Thyroid gland (tissue), 4 donors: ENCODE measurements around the gene CCDC97.

Experiments used
- CTCF ChIP-seq, 6 experiments: fragments of 200-600 bp in 3 of 6; fragments of 450-650 bp in 3 of 6; sonication (generic) in 3 of 6; IDR thresholded peaks; one replicate each; pipeline ENCODE4 v1.5.1; 2016 to 2019; ENCODE audit warnings: antibody characterized with exemption in 6 of 6, mild to moderate bottlenecking in 2 of 6, inconsistent platforms in 1 of 6, moderate library complexity in 1 of 6
- POLR2A ChIP-seq, 2 donors: fragments of 450-650 bp; IDR thresholded peaks; one replicate each; pipeline ENCODE4 v1.6.1; 2017; ENCODE audit warnings: antibody characterized with exemption in 2 of 2, mild to moderate bottlenecking in 2 of 2, moderate library complexity in 1 of 2

GRCh38 chr19:41325640-41325946 is 15.6 kb downstream of the CCDC97 start:
- no peak for TF ChIP-seq CTCF (IDR thresholded peaks at IDR 0.05)
- no peak for TF ChIP-seq POLR2A (IDR thresholded peaks at IDR 0.05)
